HL-60/S4 treated with phorbol 12-myristate 13-acetate at 8.2 ng/mL for 4 days and 3 days (cell line): Measurements from ENCODE around the gene GNAI1.

Experiments
- in situ Hi-C: fragments of 300-500 bp; cut with MboI; formaldehyde crosslinking; loops from 2 replicates; pipeline ENCODE4 v1.15.0; 2022; ENCODE audit warnings: low sequenced_read_pairs

GNAI1 gene

GRCh38 chr7:80134536-80135308, at the start of gene GNAI1:
Gene GNAI1, plus strand, starts transcription at chr7:80134831. Its CDS starts 330 bp downstream, at chr7:80135161.
- in situ Hi-C loops = no loop called here

GRCh38 chr7:80087051-80087770, 47.4 kb upstream of the GNAI1 start:
- in situ Hi-C loops = no loop called here

GRCh38 chr7:80087771-80088170, 46.9 kb upstream of the GNAI1 start:
- in situ Hi-C loops = no loop called here

GRCh38 chr7:80088705-80089104, 45.9 kb upstream of the GNAI1 start:
- in situ Hi-C loops = no loop called here

- in situ Hi-C loops = no loop called here
Measured at GRCh38 chr7:80089366-80089765, 45.3 kb upstream of the GNAI1 start.

GRCh38 chr7:80093349-80093748, 41.3 kb upstream of the GNAI1 start:
- in situ Hi-C loops = no loop called here

GRCh38 chr7:80095545-80095944, 39.1 kb upstream of the GNAI1 start:
- in situ Hi-C loops = no loop called here

GRCh38 chr7:80097756-80098155, 36.9 kb upstream of the GNAI1 start:
- in situ Hi-C loops = no loop called here

GRCh38 chr7:80098795-80099194, 35.8 kb upstream of the GNAI1 start:
- in situ Hi-C loops = no loop called here

- in situ Hi-C loops = no loop called here
Measured at GRCh38 chr7:80100254-80100653, 34.4 kb upstream of the GNAI1 start.

GRCh38 chr7:80105701-80106408, 28.8 kb upstream of the GNAI1 start:
- in situ Hi-C loops = no loop called here

GRCh38 chr7:80106498-80107113, 28.0 kb upstream of the GNAI1 start:
- in situ Hi-C loops = no loop called here

- in situ Hi-C loops = no loop called here
Measured at GRCh38 chr7:80107278-80107677, 27.4 kb upstream of the GNAI1 start.

- in situ Hi-C loops = no loop called here
Measured at GRCh38 chr7:80110376-80110775, 24.3 kb upstream of the GNAI1 start.

- in situ Hi-C loops = no loop called here
Measured at GRCh38 chr7:80114159-80114558, 20.5 kb upstream of the GNAI1 start.

GRCh38 chr7:80124526-80125264, 9.9 kb upstream of the GNAI1 start:
- in situ Hi-C loops = no loop called here

- in situ Hi-C loops = no loop called here
Measured at GRCh38 chr7:80127412-80128160, 7.0 kb upstream of the GNAI1 start.

- in situ Hi-C loops = no loop called here
Measured at GRCh38 chr7:80128918-80129317, 5.7 kb upstream of the GNAI1 start.

GRCh38 chr7:80129785-80130184, 4.8 kb upstream of the GNAI1 start:
- in situ Hi-C loops = no loop called here
